Hematopoietic multipotent progenitor cell (in vitro differentiated cells): ENCODE data around the gene VPS4B. TPM values are rescaled to one million over a fixed set of nuclear protein-coding genes. Genes with fewer than 3 reads are reported as not detected.

Experiments used
- DNase-seq, 3 donors: peaks; one replicate each; pipeline ENCODE4 v3.0.0-alpha.2; 2011 to 2015; ENCODE audit warnings: low read depth in 2 of 3, low spot score in 2 of 3
- total RNA-seq: library from RNA; depleted of rRNA; stranded (reverse); fragments of >200 nt; gene quantifications from one replicate; pipeline ENCODE4 v1.2.3, GENCODE V29; 2012

VPS4B gene
- total RNA-seq, 1 donor: 18.0 TPM

DNA sequence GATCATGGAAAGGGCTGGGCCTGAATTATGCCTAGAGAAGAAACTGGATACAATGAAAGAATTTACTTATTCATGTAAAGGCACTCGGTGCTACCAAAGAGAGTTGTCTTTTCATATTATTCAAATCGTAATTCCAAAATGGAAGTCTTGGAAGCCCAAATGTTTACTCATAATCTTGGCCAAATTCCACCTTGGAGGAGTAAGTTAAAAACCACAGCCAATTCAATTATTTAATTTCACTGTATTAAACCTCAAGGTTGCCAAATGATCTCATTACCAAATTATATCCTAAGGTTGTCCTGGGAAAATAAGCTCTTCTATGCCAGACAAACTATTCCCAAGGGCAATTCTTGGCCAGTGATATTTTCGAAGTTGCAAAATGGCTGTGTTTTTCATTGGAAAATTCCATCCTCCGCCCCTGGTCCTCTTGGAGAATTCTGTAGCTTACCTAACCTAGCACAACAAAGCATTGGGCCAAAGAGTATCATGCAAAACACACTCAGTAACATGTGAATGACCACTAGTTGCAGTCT is 11.1 kb upstream of the VPS4B start:
- DNase-seq: no peak

- no peak for DNase-seq
Measured at GRCh38 chr18:63431180-63431579, 8.9 kb upstream of the VPS4B start.

GRCh38 chr18:63430526-63430925 is 8.2 kb upstream of the VPS4B start:
- DNase-seq: no peak

DNA sequence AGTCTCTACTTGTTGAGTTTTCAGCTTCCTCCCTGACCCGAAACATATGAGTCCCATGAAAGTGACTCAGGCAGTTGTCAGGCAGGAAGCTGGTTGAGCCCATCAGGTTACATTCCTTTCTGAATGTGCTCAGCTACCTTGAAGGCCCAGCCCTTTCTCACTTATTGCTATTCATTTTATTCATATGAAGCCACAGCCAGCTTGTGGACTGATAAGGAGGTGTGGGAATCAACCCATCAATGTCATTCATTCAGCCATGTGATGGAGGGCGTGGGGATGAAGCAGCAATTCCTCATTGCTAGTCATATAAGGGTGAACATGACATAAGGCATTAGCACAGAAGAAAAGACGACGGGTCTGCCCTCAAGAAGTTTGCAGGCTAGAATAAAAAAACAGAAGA is 5.3 kb upstream of the VPS4B start:
- DNase-seq: no peak

GRCh38 chr18:63422864-63423304 is 608 bp upstream of the VPS4B start:
- DNase-seq: no peak

GRCh38 chr18:63421514-63421913 is 762 bp downstream of the VPS4B start:
- DNase-seq: no peak

DNA sequence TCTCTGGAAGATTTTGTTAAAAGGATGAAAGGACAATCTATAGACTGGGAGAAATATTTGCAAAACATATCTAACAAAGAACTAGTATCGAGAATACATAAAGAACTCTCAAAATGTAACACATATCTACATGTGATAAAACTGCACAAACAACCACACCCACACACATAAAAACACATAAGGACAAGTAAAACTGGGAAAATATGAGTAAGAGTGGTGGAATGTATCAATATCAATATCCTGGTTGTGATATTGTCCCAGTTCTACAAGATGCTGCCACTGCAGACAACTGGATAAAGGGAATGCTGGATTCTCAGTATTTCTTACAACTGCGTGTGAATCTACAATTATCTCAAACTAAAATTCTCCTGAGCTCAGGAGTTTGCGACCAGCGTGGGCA is 9.3 kb downstream of the VPS4B start:
- no peak for DNase-seq

DNA sequence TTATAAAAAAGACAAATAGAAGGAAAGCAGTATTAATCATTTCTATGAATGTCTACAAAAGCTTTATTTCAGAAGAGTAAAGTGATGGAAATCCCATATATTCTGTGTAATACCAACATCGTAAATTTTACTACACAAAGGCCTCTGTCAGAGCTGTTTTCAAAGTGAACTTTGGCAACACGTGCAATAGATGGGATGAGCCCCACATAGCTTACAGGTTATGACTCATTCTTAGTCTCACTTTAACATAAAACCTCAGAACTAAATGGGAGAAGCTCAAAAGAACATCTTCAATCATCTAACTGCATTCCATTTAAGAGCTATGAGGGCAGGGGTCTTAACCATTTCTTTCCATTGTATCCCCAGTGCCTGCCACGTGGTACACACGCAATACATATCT is 11.5 kb downstream of the VPS4B start:
- DNase-seq: no peak

GRCh38 chr18:63409301-63409700 is 13.0 kb downstream of the VPS4B start:
- no peak for DNase-seq

DNA sequence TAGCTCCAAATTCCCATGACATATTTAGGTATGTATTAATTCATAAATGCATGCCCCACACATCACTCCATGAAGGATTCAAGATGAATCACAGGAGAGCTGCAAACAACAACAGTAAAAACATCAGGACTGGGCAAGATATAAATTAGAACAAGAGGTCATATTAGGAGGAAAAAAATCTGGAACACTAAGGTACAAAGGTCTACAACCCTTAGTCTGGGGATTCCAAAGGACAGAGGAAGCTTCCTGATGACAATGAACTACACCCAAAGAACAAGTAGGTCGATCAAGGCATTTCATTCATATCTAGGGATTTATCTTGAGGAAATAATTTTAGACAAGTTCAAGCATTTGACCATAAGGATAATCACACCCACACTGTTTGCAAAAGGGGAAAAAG is 14.5 kb downstream of the VPS4B start:
- DNase-seq: no peak

- no peak for DNase-seq
Measured at GRCh38 chr18:63405986-63406385, 16.3 kb downstream of the VPS4B start.

- no peak for DNase-seq
Measured at GRCh38 chr18:63402246-63403162, 19.8 kb downstream of the VPS4B start.

GRCh38 chr18:63399300-63399699 is 23.0 kb downstream of the VPS4B start:
- no peak for DNase-seq

- DNase-seq: no peak
Measured at GRCh38 chr18:63397349-63397748, 24.9 kb downstream of the VPS4B start.

GRCh38 chr18:63395503-63395902 is 26.8 kb downstream of the VPS4B start:
- no peak for DNase-seq

GRCh38 chr18:63394954-63395353 is 27.3 kb downstream of the VPS4B start:
- no peak for DNase-seq

GRCh38 chr18:63387861-63388260 is 34.4 kb downstream of the VPS4B start:
- no peak for DNase-seq

GRCh38 chr18:63382843-63383242 is 39.4 kb downstream of the VPS4B start:
- no peak for DNase-seq

- DNase-seq: no peak
Measured at GRCh38 chr18:63379639-63379962, 42.7 kb downstream of the VPS4B start.

- DNase-seq: no peak
Measured at GRCh38 chr18:63378919-63379638, 43.2 kb downstream of the VPS4B start.

DNA sequence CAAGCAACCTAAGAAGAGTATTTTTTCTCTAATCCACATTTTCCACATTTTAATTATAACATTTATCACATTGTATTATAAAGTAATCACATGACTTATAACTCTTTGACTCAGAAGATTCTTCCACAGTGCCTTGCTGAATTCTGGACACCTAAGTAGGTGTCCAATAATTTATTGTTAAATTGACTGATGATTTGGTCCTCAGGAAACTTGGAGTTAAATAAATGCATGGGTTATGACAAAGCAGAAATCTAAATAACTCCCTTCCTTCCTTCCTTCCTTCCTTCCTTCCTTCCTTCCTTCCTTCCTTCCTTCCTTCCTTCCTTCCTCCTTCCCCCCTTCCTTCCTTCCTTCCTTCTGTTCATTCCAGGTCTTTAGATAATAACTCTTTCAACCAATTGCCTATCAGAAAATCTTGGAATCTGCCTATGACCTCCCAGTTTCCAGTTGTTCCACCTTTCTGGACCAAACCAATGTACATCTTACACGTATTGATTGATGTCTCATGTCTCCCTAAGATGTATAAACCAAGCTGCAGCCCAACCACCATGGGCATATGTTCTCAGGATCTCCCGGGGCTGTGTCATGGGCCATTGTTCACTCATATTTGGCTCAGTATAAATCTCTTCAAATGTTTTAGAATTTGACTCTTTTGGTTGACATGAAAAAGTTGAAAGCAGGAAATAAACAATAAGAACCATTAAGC is 44.8 kb downstream of the VPS4B start:
- no peak for DNase-seq
